MM.1S (cell line): ENCODE data around the gene MET.

Experiments used
- DNase-seq: peaks from one replicate; pipeline ENCODE4 v3.0.0-alpha.2; 2015
- H2AFZ ChIP-seq: fragments of 300-600 bp; sonication (generic); 2 replicates; pipeline ENCODE4 v1.6.0; 2016; ENCODE audit warnings: antibody characterized with exemption, low read length
- H3F3A ChIP-seq: fragments of 300-600 bp; sonication (generic); 2 replicates; pipeline ENCODE4 v1.6.1; 2016; ENCODE audit warnings: mild to moderate bottlenecking, antibody characterized with exemption, low read length, moderate library complexity, mixed read lengths; ENCODE audit not compliant: insufficient read depth
- H3K27ac ChIP-seq: fragments of 300-600 bp; sonication (generic); 2 replicates; pipeline ENCODE4 v1.5.1; 2016; ENCODE audit warnings: mild to moderate bottlenecking, low read length
- H3K27me3 ChIP-seq: fragments of 300-600 bp; sonication (generic); replicated peaks from 2 replicates; pipeline ENCODE4 v1.6.0; 2016; ENCODE audit warnings: low read length; ENCODE audit not compliant: insufficient read depth
- H3K36me3 ChIP-seq: fragments of 300-600 bp; sonication (generic); replicated peaks from 2 replicates; pipeline ENCODE4 v1.6.1; 2016; ENCODE audit warnings: mild to moderate bottlenecking, low read length, mixed read lengths; ENCODE audit not compliant: insufficient read depth
- H3K4me1 ChIP-seq: fragments of 300-600 bp; sonication (generic); 2 replicates; pipeline ENCODE4 v1.6.1; 2016; ENCODE audit warnings: low read length, mixed read lengths
- H3K4me2 ChIP-seq: fragments of 300-600 bp; sonication (generic); 2 replicates; pipeline ENCODE4 v1.6.0; 2016; ENCODE audit warnings: low read depth, low read length
- H3K4me3 ChIP-seq: fragments of 300-600 bp; sonication (generic); 2 replicates; pipeline ENCODE4 v1.5.1; 2016; ENCODE audit warnings: low read length, mixed read lengths
- H3K79me2 ChIP-seq: fragments of 300-600 bp; sonication (generic); 2 replicates; pipeline ENCODE4 v1.6.1; 2016; ENCODE audit warnings: mixed run types, low read length, mixed read lengths
- H3K9ac ChIP-seq: fragments of 300-600 bp; sonication (generic); 2 replicates; pipeline ENCODE4 v1.6.1; 2016; ENCODE audit warnings: low read length, mixed read lengths
- H3K9me2 ChIP-seq: fragments of 300-600 bp; sonication (generic); replicated peaks from 2 replicates; pipeline ENCODE4 v1.6.1; 2016; ENCODE audit warnings: mild to moderate bottlenecking, low read length, mixed read lengths; ENCODE audit not compliant: insufficient read depth
- H3K9me3 ChIP-seq: fragments of 300-600 bp; sonication (generic); replicated peaks from 2 replicates; pipeline ENCODE4 v1.6.1; 2016; ENCODE audit warnings: mild to moderate bottlenecking, low read length, mixed read lengths; ENCODE audit not compliant: insufficient read depth
- H4K20me1 ChIP-seq: fragments of 300-600 bp; sonication (generic); 2 replicates; pipeline ENCODE4 v1.6.1; 2016; ENCODE audit warnings: mild to moderate bottlenecking, low read length, moderate library complexity, mixed read lengths; ENCODE audit not compliant: insufficient read depth
- CTCF ChIP-seq: fragments of 300-600 bp; sonication (generic); IDR thresholded peaks from 2 replicates; pipeline ENCODE4 v1.5.1; 2016; ENCODE audit warnings: antibody characterized with exemption, low read length, mixed read lengths
- EZH2 ChIP-seq: fragments of 300-600 bp; sonication (generic); optimal IDR thresholded peaks from 2 replicates; pipeline ENCODE3; 2017; ENCODE audit warnings: low read depth, mild to moderate bottlenecking, antibody characterized with exemption, low read length, mixed read lengths
- EZH2phosphoT487 ChIP-seq: fragments of 300-600 bp; sonication (generic); IDR thresholded peaks from 2 replicates; pipeline ENCODE4 v1.6.1; 2018; ENCODE audit warnings: antibody characterized with exemption, low read length

Gene MET

GRCh38 chr7:116630357-116630756 lies 41.6 kb upstream of the MET start:
- Histone ChIP-seq H3K4me1 (peaks cover 27% of the 10 kb centered on the region), H2AFZ (peak overlapping the region; percentile 68), H3K9me2 (no peaks in the 10 kb centered on the region), H3K27me3 (no peaks in the 10 kb centered on the region), H4K20me1 (no peaks in the 10 kb centered on the region), H3F3A (peaks cover 10% of the 10 kb centered on the region), H3K4me2 (peak overlapping the region; percentile 86), H3K9me3 (no peaks in the 10 kb centered on the region), H3K36me3 (no peaks in the 10 kb centered on the region), H3K79me2 (no peaks in the 10 kb centered on the region), H3K27ac (peak overlapping the region; percentile 49), H3K4me3 (peak overlapping the region; percentile 53), H3K9ac (peak overlapping the region; percentile 30; the same call in 1 of the 2 replicates)
- TF ChIP-seq CTCF (no peak), EZH2phosphoT487 (no peak), EZH2 (no peak)
- peak; percentile 92 for DNase-seq

GRCh38 chr7:116630932-116631671 lies 40.9 kb upstream of the MET start:
- Histone ChIP-seq H3F3A (peaks cover 10% of the 10 kb centered on the region), H2AFZ (peak overlapping the region; percentile 68), H3K9me2 (no peaks in the 10 kb centered on the region), H3K27me3 (no peaks in the 10 kb centered on the region), H3K9ac (peak overlapping the region; percentile 30; the same call in 1 of the 2 replicates), H3K27ac (peak overlapping the region; percentile 49), H3K9me3 (no peaks in the 10 kb centered on the region), H3K4me3 (peak overlapping the region; percentile 53), H3K4me1 (peaks cover 27% of the 10 kb centered on the region), H3K36me3 (no peaks in the 10 kb centered on the region), H3K79me2 (no peaks in the 10 kb centered on the region), H4K20me1 (no peaks in the 10 kb centered on the region), H3K4me2 (peak overlapping the region; percentile 86)
- peak; percentile 67 for DNase-seq
- TF ChIP-seq EZH2 (no peak), CTCF (no peak), EZH2phosphoT487 (no peak)

GRCh38 chr7:116631676-116632075 lies 40.3 kb upstream of the MET start:
- no peak overlapping the region for H3K9ac ChIP-seq
- H3K4me3 ChIP-seq, result 0 out of 2 replicates have a peak overlapping the region, but pooled peaks have one; percentile 53
- peak overlapping the region; percentile 68; the same call in 1 of the 2 replicates for H2AFZ ChIP-seq
- no peaks in the 10 kb centered on the region for H3K79me2 ChIP-seq
- no peak for TF ChIP-seq EZH2phosphoT487
- TF ChIP-seq CTCF, result no peak
- TF ChIP-seq EZH2, result no peak
- H4K20me1 ChIP-seq, result no peaks in the 10 kb centered on the region
- H3K4me2 ChIP-seq, result peak overlapping the region; percentile 86
- H3K36me3 ChIP-seq, result no peaks in the 10 kb centered on the region
- no peaks in the 10 kb centered on the region for H3K27me3 ChIP-seq
- no peaks in the 10 kb centered on the region for H3K9me2 ChIP-seq
- H3K9me3 ChIP-seq, result no peaks in the 10 kb centered on the region
- DNase-seq, result no peak
- peaks cover 27% of the 10 kb centered on the region for H3K4me1 ChIP-seq
- H3F3A ChIP-seq, result peaks cover 10% of the 10 kb centered on the region
- H3K27ac ChIP-seq, result peak overlapping the region; percentile 49; the same call in 1 of the 2 replicates
